Fibroblast of lung (primary cell): Measurements from ENCODE around the gene LINC00237. TPM values are rescaled to one million over a fixed set of nuclear protein-coding genes. Genes with fewer than 3 reads are reported as not detected.

Experiments used
- DNase-seq, 2 donors: peaks; one replicate each; pipeline versions ENCODE4 v3.0.0 to v3.0.0-alpha.2; 2010; ENCODE audit warnings: low read depth in 2 of 2
- H2AFZ ChIP-seq: 2 replicates; pipeline ENCODE4 v1.5.1; 2012; ENCODE audit warnings: low read length, control low read depth, inconsistent platforms
- H3K27ac ChIP-seq: 2 replicates; pipeline ENCODE4 v1.5.1; 2011; ENCODE audit warnings: low read length, control low read depth; ENCODE audit not compliant: insufficient read depth
- H3K27me3 ChIP-seq: 2 replicates; pipeline ENCODE4 v1.5.1; 2011; ENCODE audit warnings: mild to moderate bottlenecking, low read length; ENCODE audit not compliant: control insufficient read depth, insufficient read depth
- H3K36me3 ChIP-seq: 2 replicates; pipeline ENCODE4 v1.5.1; 2011; ENCODE audit warnings: low read length; ENCODE audit not compliant: control insufficient read depth, insufficient read depth
- H3K4me1 ChIP-seq: 2 replicates; pipeline ENCODE4 v1.5.1; 2011; ENCODE audit warnings: low read length; ENCODE audit not compliant: control insufficient read depth, insufficient read depth; ENCODE audit errors: extremely low read depth
- H3K4me2 ChIP-seq: 2 replicates; pipeline ENCODE4 v1.5.1; 2011; ENCODE audit warnings: low read length, control low read depth; ENCODE audit not compliant: insufficient read depth; ENCODE audit errors: extremely low read depth
- H3K4me3 ChIP-seq, 4 experiments: fragments of 200-600 bp in 1 of 4; sonication (generic) in 1 of 4; replicated peaks in 1 of 4; 2 replicates each; pipeline ENCODE4 v1.5.1; 2011 to 2016; ENCODE audit warnings: low read length in 4 of 4, low read depth in 3 of 4, mild to moderate bottlenecking in 3 of 4, control low read depth in 2 of 4, inconsistent platforms in 1 of 4, mixed read lengths in 1 of 4; ENCODE audit not compliant: insufficient read depth in 1 of 4; ENCODE audit errors: control extremely low read depth in 1 of 4
- H3K79me2 ChIP-seq: 2 replicates; pipeline ENCODE4 v1.5.1; 2012; ENCODE audit warnings: mild to moderate bottlenecking, low read length, inconsistent platforms; ENCODE audit not compliant: control insufficient read depth, insufficient read depth
- H3K9ac ChIP-seq: 2 replicates; pipeline ENCODE4 v1.5.1; 2011; ENCODE audit warnings: mild to moderate bottlenecking, low read length, control low read depth; ENCODE audit not compliant: insufficient read depth
- H3K9me3 ChIP-seq: 2 replicates; pipeline ENCODE4 v1.5.1; 2012; ENCODE audit warnings: low read depth, low read length; ENCODE audit not compliant: control insufficient read depth, insufficient read depth
- H4K20me1 ChIP-seq: 2 replicates; pipeline ENCODE4 v1.5.1; 2011; ENCODE audit warnings: low read length; ENCODE audit not compliant: control insufficient read depth, insufficient read depth; ENCODE audit errors: extremely low read depth
- EZH2 ChIP-seq: IDR thresholded peaks from 2 replicates; pipeline ENCODE4 v1.5.1; 2012; ENCODE audit warnings: low read length, control low read depth, mild to moderate bottlenecking; ENCODE audit errors: missing control alignments
- polyA plus RNA-seq, 2 donors: library from polyadenylated mRNA; depleted of rRNA in 1 of 2; stranded (reverse) in 1 of 2; unstranded in 1 of 2; fragments of >200 nt; gene quantifications; 2 replicates each; pipeline ENCODE4 v1.2.1, GENCODE V29; 2011 to 2012; ENCODE audit warnings: missing spikeins in 1 of 2
- total RNA-seq: library from RNA; depleted of rRNA; stranded (reverse); fragments of >200 nt; gene quantifications from 2 replicates; pipeline ENCODE4 v1.2.1, GENCODE V29; 2014
- TF ChIP-seq, protein P1 (sequence below), 2 donors: IDR thresholded peaks in 1 of 2; conservative IDR thresholded peaks in 1 of 2; 1 replicate in 1 of 2; 2 replicates in 1 of 2; pipeline ENCODE4 v1.5.1; 2011 to 2012; ENCODE audit warnings: low read length in 2 of 2, control low read depth in 1 of 2, inconsistent platforms in 1 of 2, low read depth in 1 of 2, mild to moderate bottlenecking in 1 of 2

LINC00237 gene
- total and polyA plus RNA-seq, 2 donors (not counting 1 experiment from before 2014, with no cell fraction given): not detected

DNA sequence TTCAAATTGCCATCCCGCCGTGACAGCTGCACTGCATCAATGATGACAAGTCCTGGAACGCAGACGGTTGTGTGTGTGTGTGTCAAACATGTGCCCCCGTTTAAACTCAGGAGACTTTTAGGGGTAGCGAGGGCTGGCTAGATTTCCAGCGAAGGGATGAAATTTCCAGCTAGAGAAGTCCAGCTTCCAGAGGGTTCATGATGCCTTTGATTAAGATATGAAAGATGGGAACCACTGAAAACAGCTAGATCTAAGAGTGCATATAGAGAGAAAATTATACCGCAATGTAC, 20.4 kb upstream of the LINC00237 start:
- Histone ChIP-seq H3K4me1 (no peaks in the 10 kb centered on the region), H3K4me2 (peak overlapping the region; percentile 95), H3K27me3 (no peaks in the 10 kb centered on the region), H4K20me1 (no peaks in the 10 kb centered on the region), H2AFZ (peak overlapping the region; percentile 93), H3K27ac (peak overlapping the region; percentile 57), H3K36me3 (no peaks in the 10 kb centered on the region), H3K79me2 (no peaks in the 10 kb centered on the region), H3K4me3 (peak overlapping the region; percentile 57 to 95 (median 78)), H3K9ac (no peak overlapping the region), H3K9me3 (no peaks in the 10 kb centered on the region)
- TF ChIP-seq, protein P1, sequence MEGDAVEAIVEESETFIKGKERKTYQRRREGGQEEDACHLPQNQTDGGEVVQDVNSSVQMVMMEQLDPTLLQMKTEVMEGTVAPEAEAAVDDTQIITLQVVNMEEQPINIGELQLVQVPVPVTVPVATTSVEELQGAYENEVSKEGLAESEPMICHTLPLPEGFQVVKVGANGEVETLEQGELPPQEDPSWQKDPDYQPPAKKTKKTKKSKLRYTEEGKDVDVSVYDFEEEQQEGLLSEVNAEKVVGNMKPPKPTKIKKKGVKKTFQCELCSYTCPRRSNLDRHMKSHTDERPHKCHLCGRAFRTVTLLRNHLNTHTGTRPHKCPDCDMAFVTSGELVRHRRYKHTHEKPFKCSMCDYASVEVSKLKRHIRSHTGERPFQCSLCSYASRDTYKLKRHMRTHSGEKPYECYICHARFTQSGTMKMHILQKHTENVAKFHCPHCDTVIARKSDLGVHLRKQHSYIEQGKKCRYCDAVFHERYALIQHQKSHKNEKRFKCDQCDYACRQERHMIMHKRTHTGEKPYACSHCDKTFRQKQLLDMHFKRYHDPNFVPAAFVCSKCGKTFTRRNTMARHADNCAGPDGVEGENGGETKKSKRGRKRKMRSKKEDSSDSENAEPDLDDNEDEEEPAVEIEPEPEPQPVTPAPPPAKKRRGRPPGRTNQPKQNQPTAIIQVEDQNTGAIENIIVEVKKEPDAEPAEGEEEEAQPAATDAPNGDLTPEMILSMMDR (conservative IDR thresholded peaks at IDR 0.05 in 1 of 2, IDR thresholded peaks at IDR 0.05 in 1 of 2; ENCODE audit: low read depth in 1 of 2, low read length in 2 of 2): no peak
- no peak for TF ChIP-seq EZH2
- DNase-seq: peak in 1 of 2 donors; percentile 41

DNA sequence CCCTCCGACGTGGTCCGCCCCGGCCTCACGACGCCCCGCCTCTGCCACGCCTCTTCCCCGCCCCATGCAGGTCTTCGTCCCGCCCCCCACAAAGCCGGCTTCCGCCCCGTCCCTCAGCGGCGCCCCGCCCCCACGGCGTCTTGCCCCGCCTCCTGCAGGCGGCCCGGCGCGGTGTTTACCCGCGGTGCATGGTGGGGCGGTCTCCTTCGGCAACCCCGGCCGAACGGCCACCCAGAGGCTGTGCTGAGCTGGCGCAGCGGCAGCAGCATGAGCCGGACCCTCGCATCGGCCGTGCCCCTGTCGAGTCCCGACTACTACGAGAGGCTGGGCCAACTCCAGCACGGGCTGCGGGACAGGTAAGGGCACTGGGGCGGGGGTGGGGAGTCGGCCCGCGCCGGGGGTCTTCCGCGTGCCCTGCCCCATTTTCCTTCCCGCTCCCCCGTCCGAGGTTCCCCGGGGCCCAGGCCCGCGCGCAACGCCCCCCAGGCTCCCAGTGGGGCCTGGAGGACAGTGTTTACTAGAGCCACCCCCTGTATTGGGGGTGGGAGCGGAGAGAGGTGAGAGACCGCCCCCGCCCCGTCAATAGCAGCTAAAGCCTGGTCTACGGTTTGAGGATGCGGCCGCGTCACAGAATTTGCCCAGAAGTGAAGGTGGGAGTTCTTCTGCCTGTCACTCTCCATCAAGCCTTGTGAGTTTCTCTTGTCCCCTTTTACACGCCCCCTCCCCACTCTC, 19.9 kb upstream of the LINC00237 start, which contains the start of gene KIZ:
TSS of gene KIZ (plus strand) at position 234 of the 732 bp plus-strand sequence. CDS start at position 268, 34 bp downstream.
- H2AFZ ChIP-seq: peak within 1 kb of the TSS; percentile 97
- DNase-seq: peak; percentile 93 to 94
- H3K9me3 ChIP-seq: no peaks in the 10 kb centered on the region
- TF ChIP-seq, protein P1 (conservative IDR thresholded peaks at IDR 0.05 in 1 of 2, IDR thresholded peaks at IDR 0.05 in 1 of 2; ENCODE audit: low read depth in 1 of 2, low read length in 2 of 2): peak; percentile 5 to 18
- TF ChIP-seq EZH2: no peak
- peak within 1 kb of the TSS; percentile 95 for H3K4me2 ChIP-seq
- no peaks in the 10 kb centered on the region for H3K79me2 ChIP-seq
- peak within 1 kb of the TSS; percentile 57 to 95 (median 78) for H3K4me3 ChIP-seq
- no peaks in the 10 kb centered on the region for H4K20me1 ChIP-seq
- no peaks in the 10 kb centered on the region for H3K27me3 ChIP-seq
- H3K27ac ChIP-seq: peak within 1 kb of the TSS; percentile 57
- no peaks in the 10 kb centered on the region for H3K4me1 ChIP-seq
- H3K36me3 ChIP-seq: no peaks in the 10 kb centered on the region
- H3K9ac ChIP-seq: peak within 1 kb of the TSS; percentile 74

DNA sequence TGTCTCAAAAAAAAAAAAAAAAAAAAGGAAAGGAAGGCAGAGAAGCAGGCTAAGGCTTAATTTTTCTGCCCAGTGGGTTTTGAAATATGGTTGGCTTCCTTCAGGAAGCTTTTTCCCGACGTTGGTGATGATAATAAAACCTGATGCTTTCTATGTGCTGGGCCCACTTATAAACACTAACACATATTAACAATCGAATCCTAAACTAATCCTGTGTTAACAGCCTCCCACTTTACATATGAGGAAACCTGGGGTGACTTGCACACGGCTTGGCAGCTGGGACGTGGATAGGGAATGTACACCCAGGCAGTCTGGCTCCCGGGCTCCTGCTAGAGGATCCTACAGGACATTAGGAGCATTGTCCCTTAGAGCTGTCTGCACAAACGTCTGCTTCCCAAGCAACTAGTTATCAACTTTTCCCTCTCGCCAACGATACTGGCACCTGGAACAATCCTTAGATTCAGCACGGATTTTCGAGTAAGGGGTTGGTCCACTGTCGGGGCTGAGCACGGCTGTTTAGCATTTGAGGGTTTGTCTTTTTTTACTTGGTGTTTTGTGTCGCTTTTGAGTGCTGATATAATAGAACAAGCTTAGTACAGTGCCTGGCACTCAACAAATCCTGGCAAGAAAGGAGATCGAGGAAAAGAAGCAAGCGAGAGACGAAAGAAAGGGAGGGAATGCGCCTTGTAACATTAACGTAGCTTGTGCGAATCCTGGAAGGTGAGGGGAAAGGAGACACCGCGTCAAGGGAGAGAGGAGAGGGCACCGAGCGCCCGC, 19.1 kb upstream of the LINC00237 start:
- Histone ChIP-seq H3K9ac (no peak overlapping the region), H3K27me3 (no peaks in the 10 kb centered on the region), H3K4me3 (peak overlapping the region; percentile 39 to 95 (median 62)), H3K4me1 (no peaks in the 10 kb centered on the region), H3K36me3 (no peaks in the 10 kb centered on the region), H3K27ac (no peak overlapping the region), H3K9me3 (no peaks in the 10 kb centered on the region), H4K20me1 (no peaks in the 10 kb centered on the region), H3K4me2 (peak overlapping the region; percentile 78), H2AFZ (peak overlapping the region; percentile 97), H3K79me2 (no peaks in the 10 kb centered on the region)
- peak; percentile 43 for DNase-seq
- TF ChIP-seq, protein P1 (conservative IDR thresholded peaks at IDR 0.05 in 1 of 2, IDR thresholded peaks at IDR 0.05 in 1 of 2; ENCODE audit: low read depth in 1 of 2, low read length in 2 of 2): no peak
- no peak for TF ChIP-seq EZH2
